HCT116 (cell line): Measurements from ENCODE around the gene LPCAT2. TPM values are rescaled to one million over a fixed set of nuclear protein-coding genes. Genes with fewer than 3 reads are reported as not detected.

ENCODE experiments used
- ATAC-seq: fragments of 200-7000 bp; cut with Tn5 transposase; 2 replicates; pipeline ENCODE4 v1.9.1; 2020; ENCODE audit warnings: mild to moderate bottlenecking, moderate library complexity
- BruUV-seq: library from RNA; stranded (reverse); fragments of 400-500 nt; replicated peaks from 2 replicates; lab custom pipeline; 2021; lab: Mats Ljungman, UMichigan
- CTCF ChIA-PET: fragments of 300-600 bp; sonication (Branson Sonifier 250); formaldehyde crosslinking; loops from one replicate; lab custom pipeline; 2021; ENCODE audit warnings: antibody characterized with exemption; lab: Charles Lee
- POLR2A ChIA-PET: fragments of 300-600, 350-600 bp; sonication (Branson Sonifier 250); formaldehyde crosslinking; loops from one replicate; lab custom pipeline; 2021; ENCODE audit warnings: antibody characterized with exemption; lab: Charles Lee
- RAD21 ChIA-PET, 2 experiments: fragments of 300-600 bp; sonication (Branson Sonifier 250); formaldehyde crosslinking; loops; one replicate each; lab custom pipeline; 2023; ENCODE audit warnings: low total read pairs in 2 of 2; ENCODE audit not compliant: uncharacterized antibody in 2 of 2, unreplicated experiment in 2 of 2, low non-redundant PET in 1 of 2; lab: Charles Lee
- DNase-seq: peaks from one replicate; pipeline ENCODE4 v3.0.0-alpha.2; 2010; ENCODE audit warnings: low read depth, low spot score
- H2AFZ ChIP-seq: fragments of 200-600 bp; shearing (Covaris generic), sonication (generic); 2 replicates; pipeline ENCODE4 v1.6.1; 2017; ENCODE audit warnings: low read depth, mixed run types, mixed read lengths, antibody characterized with exemption, low read length; ENCODE audit not compliant: poor library complexity, severe bottlenecking
- H3K27ac ChIP-seq: 2 replicates; pipeline ENCODE4 v1.5.1; 2012; ENCODE audit warnings: low read depth, low read length
- H3K27me3 ChIP-seq: fragments of 200-600 bp; sonication (generic); 2 replicates; pipeline ENCODE4 v1.6.1; 2016; ENCODE audit warnings: mixed run types, low read length, mixed read lengths; ENCODE audit not compliant: insufficient read depth
- H3K36me3 ChIP-seq, 2 experiments: fragments of 200-500 bp in 1 of 2; fragments of 200-600 bp in 1 of 2; sonication (Bioruptor generic) in 1 of 2; sonication (generic) in 1 of 2; 2 replicates each; pipeline versions ENCODE4 v1.5.1 to v1.6.1; 2014 to 2016; ENCODE audit warnings: low read length in 2 of 2, inconsistent platforms in 1 of 2, mixed read lengths in 1 of 2, mixed run types in 1 of 2; ENCODE audit not compliant: insufficient read depth in 2 of 2, control insufficient read depth in 1 of 2
- H3K4me1 ChIP-seq, 2 experiments: fragments of 200-600 bp in 1 of 2; sonication (generic) in 1 of 2; 2 replicates each; pipeline versions ENCODE4 v1.5.1 to v1.6.1; 2012 to 2017; ENCODE audit warnings: low read length in 2 of 2, inconsistent platforms in 1 of 2, mild to moderate bottlenecking in 1 of 2, mixed read lengths in 1 of 2, mixed run types in 1 of 2, moderate library complexity in 1 of 2; ENCODE audit not compliant: insufficient read depth in 2 of 2, control insufficient read depth in 1 of 2
- H3K4me2 ChIP-seq: fragments of 200-600 bp; sonication (generic); 2 replicates; pipeline ENCODE4 v1.6.1; 2017; ENCODE audit warnings: mixed run types, low read length, mixed read lengths
- H3K4me3 ChIP-seq, 2 experiments: fragments of 200-600 bp in 1 of 2; sonication (generic) in 1 of 2; replicated peaks in 1 of 2; 2 replicates each; pipeline ENCODE4 v1.5.1; 2011 to 2016; ENCODE audit warnings: low read length in 2 of 2, control low read depth in 1 of 2, low read depth in 1 of 2, mild to moderate bottlenecking in 1 of 2, mixed read lengths in 1 of 2, mixed run types in 1 of 2
- H3K79me2 ChIP-seq: fragments of 200-600 bp; sonication (generic); 2 replicates; pipeline ENCODE4 v1.6.1; 2017; ENCODE audit warnings: mild to moderate bottlenecking, mixed run types, low read length, moderate library complexity, mixed read lengths; ENCODE audit not compliant: insufficient read depth
- H3K9ac ChIP-seq: fragments of 200-600 bp; sonication (generic); 2 replicates; pipeline ENCODE4 v1.6.1; 2016; ENCODE audit warnings: low read length, mixed read lengths
- H3K9me2 ChIP-seq: fragments of 200-600 bp; sonication (generic), shearing (Covaris generic); 2 replicates; pipeline ENCODE4 v1.6.1; 2017; ENCODE audit warnings: mixed run types, mild to moderate bottlenecking, moderate library complexity; ENCODE audit not compliant: insufficient read depth
- H3K9me3 ChIP-seq, 2 experiments: fragments of 200-500 bp in 1 of 2; fragments of 200-600 bp in 1 of 2; sonication (Bioruptor generic) in 1 of 2; sonication (generic) in 1 of 2; 2 replicates each; pipeline ENCODE4 v1.6.1; 2014 to 2017; ENCODE audit warnings: low read length in 2 of 2, mixed read lengths in 2 of 2, inconsistent platforms in 1 of 2, low read depth in 1 of 2, mild to moderate bottlenecking in 1 of 2, mixed run types in 1 of 2, moderate library complexity in 1 of 2; ENCODE audit not compliant: control insufficient read depth in 1 of 2, insufficient read depth in 1 of 2
- H4K20me1 ChIP-seq: fragments of 200-600 bp; sonication (generic), shearing (Covaris generic); 2 replicates; pipeline ENCODE4 v1.6.1; 2017; ENCODE audit warnings: mixed run types, mild to moderate bottlenecking, moderate library complexity; ENCODE audit not compliant: insufficient read depth
- EGR1 ChIP-seq: IDR thresholded peaks from 2 replicates; pipeline ENCODE4 v1.6.1; 2012; ENCODE audit warnings: low read depth
- EZH2 ChIP-seq: fragments of 200-600 bp; sonication (generic); IDR thresholded peaks from 2 replicates; pipeline ENCODE4 v1.6.1; 2017; ENCODE audit warnings: antibody characterized with exemption, mixed run types
- EZH2phosphoT487 ChIP-seq: fragments of 200-600 bp; IDR thresholded peaks from 2 replicates; pipeline ENCODE4 v1.6.1; 2018; ENCODE audit warnings: antibody characterized with exemption, borderline replicate concordance
- FOSL1 ChIP-seq: IDR thresholded peaks from 2 replicates; pipeline ENCODE4 v1.6.1; 2012; ENCODE audit warnings: low read depth
- POLR2A ChIP-seq: IDR thresholded peaks from 2 replicates; pipeline ENCODE4 v1.7.0; 2011; ENCODE audit warnings: borderline replicate concordance; ENCODE audit not compliant: insufficient read depth, insufficient read length; ENCODE audit errors: extremely low read depth
- RAD21 ChIP-seq: IDR thresholded peaks from 2 replicates; pipeline ENCODE4 v1.6.1; 2012; ENCODE audit warnings: low read depth, mild to moderate bottlenecking
- SIN3A ChIP-seq: IDR thresholded peaks from 2 replicates; pipeline ENCODE4 v1.6.1; 2012; ENCODE audit warnings: low read depth
- SP1 ChIP-seq: IDR thresholded peaks from 2 replicates; pipeline ENCODE4 v1.6.1; 2012; ENCODE audit warnings: low read depth
- TCF7L2 ChIP-seq: IDR thresholded peaks from 2 replicates; pipeline ENCODE4 v1.7.0; 2011; ENCODE audit warnings: borderline replicate concordance, inconsistent platforms; ENCODE audit not compliant: insufficient read depth, insufficient read length; ENCODE audit errors: extremely low read depth
- ZFX ChIP-seq: fragments of 450-650 bp; IDR thresholded peaks from 2 replicates; pipeline ENCODE4 v1.6.1; 2017
- ZNF274 ChIP-seq: fragments of 200-500 bp; sonication (Bioruptor generic); IDR thresholded peaks from 2 replicates; pipeline ENCODE4 v1.6.1; 2014; ENCODE audit warnings: mild to moderate bottlenecking, low read depth, low read length, inconsistent platforms
- intact Hi-C: fragments of 100-400 bp; cut with micrococcal nuclease; formaldehyde crosslinking; loops from 2 replicates; pipeline ENCODE4 v1.10.0; 2022
- total RNA-seq: library from RNA; stranded (reverse); gene quantifications from one replicate; pipeline ENCODE4 v1.2.1, GENCODE V29; 2021; ENCODE audit not compliant: unreplicated experiment
- TF ChIP-seq, protein P1 (sequence below), 3 experiments: fragments of 200-600 bp in 1 of 3; sonication (generic) in 1 of 3; IDR thresholded peaks in 2 of 3; conservative IDR thresholded peaks in 1 of 3; 2 replicates each; pipeline ENCODE4 v1.5.1; 2012 to 2017; ENCODE audit warnings: low read depth in 2 of 3, low read length in 2 of 3, antibody characterized with exemption in 1 of 3, borderline replicate concordance in 1 of 3, control low read depth in 1 of 3, mild to moderate bottlenecking in 1 of 3, mixed read lengths in 1 of 3, mixed run types in 1 of 3, moderate library complexity in 1 of 3; ENCODE audit not compliant: insufficient read depth in 1 of 3
- TF ChIP-seq, protein P2 (sequence below): IDR thresholded peaks from 2 replicates; pipeline ENCODE4 v1.6.1; 2012
- TF ChIP-seq, protein P3 (sequence below): IDR thresholded peaks from 2 replicates; pipeline ENCODE4 v1.6.1; 2012
- TF ChIP-seq, protein P4 (sequence below): IDR thresholded peaks from 2 replicates; pipeline ENCODE4 v1.6.1; 2011; ENCODE audit warnings: mild to moderate bottlenecking, low read length, moderate library complexity; ENCODE audit not compliant: insufficient replicate concordance; ENCODE audit errors: extremely low read depth

Gene LPCAT2
- total RNA-seq, 1 experiment from 2014 or later, result 13.1 TPM

DNA sequence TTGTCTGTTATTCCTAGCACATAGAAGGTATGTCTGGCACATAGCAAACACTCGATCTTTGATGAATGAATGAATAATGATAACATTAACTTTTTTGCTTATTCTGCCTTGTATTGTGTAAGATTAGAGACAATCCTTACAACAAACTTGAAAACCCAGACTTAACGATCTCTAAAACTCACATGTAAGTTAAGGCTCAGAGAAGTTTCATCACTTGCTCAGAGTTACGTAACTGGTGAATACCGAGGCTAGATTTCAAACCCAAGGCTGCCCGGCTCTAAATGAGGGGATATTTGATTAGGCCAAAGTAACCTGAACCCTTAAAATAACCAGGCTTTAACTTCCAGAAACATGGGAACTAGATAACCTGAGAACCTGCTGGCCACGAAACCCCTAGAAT is 79.9 kb downstream of the LPCAT2 start:
- Histone ChIP-seq H3K27ac (no peak overlapping the region), H3K4me2 (no peak overlapping the region), H3K9ac (no peak overlapping the region), H3K27me3 (peaks cover 21% of the 10 kb centered on the region)
- RAD21 ChIA-PET, result no interaction called here
- no TSS peak for BruUV-seq
- CTCF ChIA-PET, result no interaction called here
- POLR2A ChIA-PET, result no interaction called here
- intact Hi-C loops, result no loop called here
- ATAC-seq, result no peak
- TF ChIP-seq RAD21, result no peak
- TF ChIP-seq EZH2phosphoT487, result no peak
- TF ChIP-seq, protein P1, sequence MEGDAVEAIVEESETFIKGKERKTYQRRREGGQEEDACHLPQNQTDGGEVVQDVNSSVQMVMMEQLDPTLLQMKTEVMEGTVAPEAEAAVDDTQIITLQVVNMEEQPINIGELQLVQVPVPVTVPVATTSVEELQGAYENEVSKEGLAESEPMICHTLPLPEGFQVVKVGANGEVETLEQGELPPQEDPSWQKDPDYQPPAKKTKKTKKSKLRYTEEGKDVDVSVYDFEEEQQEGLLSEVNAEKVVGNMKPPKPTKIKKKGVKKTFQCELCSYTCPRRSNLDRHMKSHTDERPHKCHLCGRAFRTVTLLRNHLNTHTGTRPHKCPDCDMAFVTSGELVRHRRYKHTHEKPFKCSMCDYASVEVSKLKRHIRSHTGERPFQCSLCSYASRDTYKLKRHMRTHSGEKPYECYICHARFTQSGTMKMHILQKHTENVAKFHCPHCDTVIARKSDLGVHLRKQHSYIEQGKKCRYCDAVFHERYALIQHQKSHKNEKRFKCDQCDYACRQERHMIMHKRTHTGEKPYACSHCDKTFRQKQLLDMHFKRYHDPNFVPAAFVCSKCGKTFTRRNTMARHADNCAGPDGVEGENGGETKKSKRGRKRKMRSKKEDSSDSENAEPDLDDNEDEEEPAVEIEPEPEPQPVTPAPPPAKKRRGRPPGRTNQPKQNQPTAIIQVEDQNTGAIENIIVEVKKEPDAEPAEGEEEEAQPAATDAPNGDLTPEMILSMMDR (IDR thresholded peaks at IDR 0.05 in 2 of 3, conservative IDR thresholded peaks at IDR 0.05 in 1 of 3; ENCODE audit: borderline replicate concordance in 1 of 3, insufficient read depth in 1 of 3, low read depth in 2 of 3, low read length in 2 of 3), result no peak
- TF ChIP-seq, protein P2, sequence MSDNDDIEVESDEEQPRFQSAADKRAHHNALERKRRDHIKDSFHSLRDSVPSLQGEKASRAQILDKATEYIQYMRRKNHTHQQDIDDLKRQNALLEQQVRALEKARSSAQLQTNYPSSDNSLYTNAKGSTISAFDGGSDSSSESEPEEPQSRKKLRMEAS, result no peak
- TF ChIP-seq, protein P3, sequence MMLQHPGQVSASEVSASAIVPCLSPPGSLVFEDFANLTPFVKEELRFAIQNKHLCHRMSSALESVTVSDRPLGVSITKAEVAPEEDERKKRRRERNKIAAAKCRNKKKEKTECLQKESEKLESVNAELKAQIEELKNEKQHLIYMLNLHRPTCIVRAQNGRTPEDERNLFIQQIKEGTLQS, result no peak
- no peak for TF ChIP-seq EGR1
- TF ChIP-seq SIN3A, result no peak
- no peak for TF ChIP-seq EZH2
- TF ChIP-seq SP1, result no peak
- no peak for TF ChIP-seq TCF7L2
- TF ChIP-seq ZFX, result no peak
- TF ChIP-seq POLR2A, result no peak
- TF ChIP-seq, protein P4, sequence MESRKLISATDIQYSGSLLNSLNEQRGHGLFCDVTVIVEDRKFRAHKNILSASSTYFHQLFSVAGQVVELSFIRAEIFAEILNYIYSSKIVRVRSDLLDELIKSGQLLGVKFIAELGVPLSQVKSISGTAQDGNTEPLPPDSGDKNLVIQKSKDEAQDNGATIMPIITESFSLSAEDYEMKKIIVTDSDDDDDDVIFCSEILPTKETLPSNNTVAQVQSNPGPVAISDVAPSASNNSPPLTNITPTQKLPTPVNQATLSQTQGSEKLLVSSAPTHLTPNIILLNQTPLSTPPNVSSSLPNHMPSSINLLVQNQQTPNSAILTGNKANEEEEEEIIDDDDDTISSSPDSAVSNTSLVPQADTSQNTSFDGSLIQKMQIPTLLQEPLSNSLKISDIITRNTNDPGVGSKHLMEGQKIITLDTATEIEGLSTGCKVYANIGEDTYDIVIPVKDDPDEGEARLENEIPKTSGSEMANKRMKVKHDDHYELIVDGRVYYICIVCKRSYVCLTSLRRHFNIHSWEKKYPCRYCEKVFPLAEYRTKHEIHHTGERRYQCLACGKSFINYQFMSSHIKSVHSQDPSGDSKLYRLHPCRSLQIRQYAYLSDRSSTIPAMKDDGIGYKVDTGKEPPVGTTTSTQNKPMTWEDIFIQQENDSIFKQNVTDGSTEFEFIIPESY, result no peak
- TF ChIP-seq ZNF274, result no peak
- no peak for TF ChIP-seq FOSL1
- TF ChIP-seq, all 23 proteins: peak for 0
- H3K9me3 ChIP-seq, result no peaks in the 10 kb centered on the region
- H4K20me1 ChIP-seq, result no peaks in the 10 kb centered on the region
- no peak overlapping the region for H2AFZ ChIP-seq
- no peaks in the 10 kb centered on the region for H3K9me2 ChIP-seq
- no peak for DNase-seq
- no peaks in the 10 kb centered on the region for H3K79me2 ChIP-seq
- no peaks in the 10 kb centered on the region for H3K4me1 ChIP-seq
- no peak overlapping the region for H3K4me3 ChIP-seq
- H3K36me3 ChIP-seq, result no peaks in the 10 kb centered on the region
